Mesenchymal stem cell (in vitro differentiated cells and primary cell): ENCODE results near the gene GNAZ.
A peak's percentile ranks its signal among the peaks of the same experiment; 100 is the strongest.

Experiments used
- DNase-seq: peaks from one replicate; pipeline ENCODE4 v3.0.0-alpha.2; 2013
- H2AFZ ChIP-seq: one replicate; pipeline ENCODE4 v1.6.1; 2013; ENCODE audit warnings: low read depth, mild to moderate bottlenecking, control low read depth, inconsistent platforms, low read length, moderate library complexity
- H2AK5ac ChIP-seq: 2 replicates; pipeline ENCODE4 v1.6.1; 2013; ENCODE audit warnings: low read length, moderate library complexity, mild to moderate bottlenecking, inconsistent platforms; ENCODE audit not compliant: severe bottlenecking
- H2BK120ac ChIP-seq: one replicate; pipeline ENCODE4 v1.6.1; 2013; ENCODE audit warnings: low read depth, mild to moderate bottlenecking, inconsistent platforms, low read length, moderate library complexity
- H2BK12ac ChIP-seq, 2 experiments: one replicate each; pipeline ENCODE4 v1.6.1; 2013; ENCODE audit warnings: inconsistent platforms in 2 of 2, low read length in 2 of 2, mild to moderate bottlenecking in 2 of 2, moderate library complexity in 2 of 2, control low read depth in 1 of 2
- H2BK15ac ChIP-seq: one replicate; pipeline ENCODE4 v1.6.1; 2013; ENCODE audit warnings: mild to moderate bottlenecking, low read depth, inconsistent platforms; ENCODE audit not compliant: poor library complexity, severe bottlenecking
- H2BK5ac ChIP-seq: 2 replicates; pipeline ENCODE4 v1.6.1; 2013; ENCODE audit warnings: low read depth, mild to moderate bottlenecking, low read length, control low read depth, inconsistent platforms; ENCODE audit not compliant: poor library complexity, severe bottlenecking
- H3K14ac ChIP-seq, 2 experiments: one replicate each; pipeline ENCODE4 v1.6.1; 2013; ENCODE audit warnings: inconsistent platforms in 2 of 2, low read length in 2 of 2, control low read depth in 1 of 2, mild to moderate bottlenecking in 1 of 2, moderate library complexity in 1 of 2
- H3K18ac ChIP-seq, 2 experiments: one replicate each; pipeline ENCODE4 v1.6.1; 2013; ENCODE audit warnings: inconsistent platforms in 2 of 2, low read length in 2 of 2, control low read depth in 1 of 2, low read depth in 1 of 2, mild to moderate bottlenecking in 1 of 2
- H3K23ac ChIP-seq, 2 experiments: one replicate each; pipeline ENCODE4 v1.6.1; 2013; ENCODE audit warnings: inconsistent platforms in 2 of 2, low read length in 2 of 2, mild to moderate bottlenecking in 2 of 2, moderate library complexity in 2 of 2, control low read depth in 1 of 2
- H3K27ac ChIP-seq: 2 replicates; pipeline ENCODE4 v1.5.1; 2013; ENCODE audit warnings: mild to moderate bottlenecking, moderate library complexity, low read length, control low read depth, inconsistent platforms; ENCODE audit not compliant: poor library complexity, severe bottlenecking
- H3K27me3 ChIP-seq, 2 experiments: 2 replicates each; pipeline versions ENCODE4 v1.6.1 to v1.7.0; 2013; ENCODE audit warnings: low read length in 2 of 2, mild to moderate bottlenecking in 2 of 2, moderate library complexity in 2 of 2, control low read depth in 1 of 2, inconsistent platforms in 1 of 2; ENCODE audit not compliant: control insufficient read depth in 1 of 2, insufficient read depth in 1 of 2
- H3K36me3 ChIP-seq, 2 experiments: 2 replicates each; pipeline versions ENCODE4 v1.6.1 to v1.7.0; 2013; ENCODE audit warnings: low read length in 2 of 2, control low read depth in 1 of 2, inconsistent platforms in 1 of 2, low read depth in 1 of 2, mild to moderate bottlenecking in 1 of 2; ENCODE audit not compliant: insufficient read depth in 2 of 2, control insufficient read depth in 1 of 2
- H3K4ac ChIP-seq, 2 experiments: one replicate each; pipeline ENCODE4 v1.6.1; 2013; ENCODE audit warnings: inconsistent platforms in 2 of 2, low read length in 2 of 2, mild to moderate bottlenecking in 2 of 2, moderate library complexity in 2 of 2, control low read depth in 1 of 2, low read depth in 1 of 2
- H3K4me1 ChIP-seq: 2 replicates; pipeline ENCODE4 v1.6.1; 2013; ENCODE audit warnings: low read depth, low read length, control low read depth; ENCODE audit not compliant: control insufficient read depth, insufficient read depth
- H3K4me2 ChIP-seq: 2 replicates; pipeline ENCODE4 v1.6.1; 2013; ENCODE audit warnings: low read length, mild to moderate bottlenecking, inconsistent platforms; ENCODE audit not compliant: poor library complexity, severe bottlenecking
- H3K4me3 ChIP-seq, 2 experiments: 2 replicates each; pipeline versions ENCODE4 v1.5.1 to v1.7.0; 2013; ENCODE audit warnings: low read length in 2 of 2, mild to moderate bottlenecking in 2 of 2, control low read depth in 1 of 2, low read depth in 1 of 2; ENCODE audit not compliant: insufficient read depth in 1 of 2
- H3K79me1 ChIP-seq: replicated peaks from 2 replicates; pipeline ENCODE4 v1.6.1; 2013; ENCODE audit warnings: mild to moderate bottlenecking, control low read depth, low read length, inconsistent platforms; ENCODE audit not compliant: poor library complexity, severe bottlenecking
- H3K9ac ChIP-seq: 2 replicates; pipeline ENCODE4 v1.7.0; 2013; ENCODE audit warnings: mild to moderate bottlenecking, low read length, moderate library complexity
- H3K9me3 ChIP-seq: 2 replicates; pipeline ENCODE4 v1.7.0; 2013; ENCODE audit warnings: mild to moderate bottlenecking, low read length; ENCODE audit not compliant: control insufficient read depth
- H4K8ac ChIP-seq: one replicate; pipeline ENCODE4 v1.6.1; 2013; ENCODE audit warnings: inconsistent platforms, mild to moderate bottlenecking, low read length, moderate library complexity
- H4K91ac ChIP-seq: one replicate; pipeline ENCODE4 v1.6.1; 2013; ENCODE audit warnings: mild to moderate bottlenecking, low read length, inconsistent platforms
- WGBS: methylation state at CpG from one replicate; pipeline ENCODE4 v1.1.7; 2013; ENCODE audit warnings: mixed read lengths; 5-methylcytosine and 5-hydroxymethylcytosine counted together

Gene GNAZ

GRCh38 chr22:23112472-23113012 lies 42.2 kb downstream of the GNAZ start:
- H2AFZ ChIP-seq, result no peak overlapping the region
- no peak overlapping the region for H4K8ac ChIP-seq
- no peak overlapping the region for H2BK15ac ChIP-seq
- no peak overlapping the region for H3K27ac ChIP-seq
- no peak overlapping the region for H3K4me2 ChIP-seq
- H3K23ac ChIP-seq, result no peak overlapping the region
- H3K9ac ChIP-seq, result no peak overlapping the region
- H3K9me3 ChIP-seq, result no peaks in the 10 kb centered on the region
- H2BK12ac ChIP-seq, result no peak overlapping the region
- no peak overlapping the region for H2BK5ac ChIP-seq
- no peak for DNase-seq
- H2AK5ac ChIP-seq, result no peak overlapping the region
- H4K91ac ChIP-seq, result no peak overlapping the region
- H3K18ac ChIP-seq, result no peak overlapping the region
- H3K4me1 ChIP-seq, result peaks cover 10% of the 10 kb centered on the region
- no peak overlapping the region for H3K4me3 ChIP-seq
- H3K36me3 ChIP-seq, result no peaks in the 10 kb centered on the region
- no peak overlapping the region for H3K4ac ChIP-seq
- H3K14ac ChIP-seq, result no peak overlapping the region
- H2BK120ac ChIP-seq, result no peak overlapping the region
- WGBS, result 83% methylated on average over 9 of the region's 9 CpGs
- H3K79me1 ChIP-seq, result no peaks in the 10 kb centered on the region
- peaks cover 0 to 3% of the 10 kb centered on the region in 2 experiments for H3K27me3 ChIP-seq

- peak; percentile 11 for DNase-seq
- Histone ChIP-seq H3K27ac (no peak overlapping the region), H2AK5ac (no peak overlapping the region), H2BK15ac (no peak overlapping the region), H2BK12ac (no peak overlapping the region), H4K8ac (no peak overlapping the region), H3K4ac (no peak overlapping the region), H3K18ac (no peak overlapping the region), H3K14ac (no peak overlapping the region), H3K4me1 (peaks cover 10% of the 10 kb centered on the region), H2BK120ac (no peak overlapping the region), H4K91ac (no peak overlapping the region), H3K23ac (no peak overlapping the region), H3K4me3 (no peak overlapping the region), H3K9ac (no peak overlapping the region), H3K27me3 (peaks cover 0 to 3% of the 10 kb centered on the region in 2 experiments), H3K4me2 (no peak overlapping the region), H2AFZ (no peak overlapping the region), H3K9me3 (no peaks in the 10 kb centered on the region), H2BK5ac (no peak overlapping the region), H3K79me1 (no peaks in the 10 kb centered on the region), H3K36me3 (no peaks in the 10 kb centered on the region)
- WGBS, result 85% methylated on average over 14 of the region's 14 CpGs
Observed at GRCh38 chr22:23113067-23113846, 42.9 kb downstream of the GNAZ start.

- Histone ChIP-seq H3K4me2 (no peak overlapping the region), H2BK15ac (no peak overlapping the region), H3K14ac (no peak overlapping the region), H3K9me3 (no peaks in the 10 kb centered on the region), H4K91ac (no peak overlapping the region), H4K8ac (no peak overlapping the region), H3K18ac (no peak overlapping the region), H2BK12ac (no peak overlapping the region), H2AK5ac (no peak overlapping the region), H3K79me1 (no peaks in the 10 kb centered on the region), H3K4ac (no peak overlapping the region), H3K27me3 (peaks cover 0 to 3% of the 10 kb centered on the region in 2 experiments), H3K36me3 (no peaks in the 10 kb centered on the region), H3K4me3 (no peak overlapping the region), H3K23ac (no peak overlapping the region), H3K9ac (no peak overlapping the region), H2AFZ (no peak overlapping the region), H3K27ac (no peak overlapping the region), H2BK120ac (no peak overlapping the region), H2BK5ac (no peak overlapping the region), H3K4me1 (peaks cover 10% of the 10 kb centered on the region)
- DNase-seq, result no peak
- 81% methylated on average over 17 of the region's 18 CpGs for WGBS
Observed at GRCh38 chr22:23113847-23114720, 43.8 kb downstream of the GNAZ start.

- Histone ChIP-seq H2BK120ac (no peak overlapping the region), H3K27me3 (peaks cover 0 to 3% of the 10 kb centered on the region in 2 experiments), H4K8ac (no peak overlapping the region), H3K4me2 (no peak overlapping the region), H4K91ac (no peak overlapping the region), H2BK15ac (no peak overlapping the region), H3K9me3 (no peaks in the 10 kb centered on the region), H3K9ac (no peak overlapping the region), H3K23ac (no peak overlapping the region), H2AK5ac (no peak overlapping the region), H3K4ac (no peak overlapping the region), H3K4me1 (peaks cover 10% of the 10 kb centered on the region), H2BK12ac (no peak overlapping the region), H3K27ac (no peak overlapping the region), H3K36me3 (no peaks in the 10 kb centered on the region), H3K79me1 (no peaks in the 10 kb centered on the region), H2AFZ (no peak overlapping the region), H2BK5ac (no peak overlapping the region), H3K14ac (no peak overlapping the region), H3K18ac (no peak overlapping the region), H3K4me3 (no peak overlapping the region)
- WGBS, result 100% methylated on average over 1 of the region's 2 CpGs
- no peak for DNase-seq
Observed at GRCh38 chr22:23114721-23115020, 44.4 kb downstream of the GNAZ start.
